Measurements from ENCODE around the gene LINGO1.

Gene LINGO1

DNA sequence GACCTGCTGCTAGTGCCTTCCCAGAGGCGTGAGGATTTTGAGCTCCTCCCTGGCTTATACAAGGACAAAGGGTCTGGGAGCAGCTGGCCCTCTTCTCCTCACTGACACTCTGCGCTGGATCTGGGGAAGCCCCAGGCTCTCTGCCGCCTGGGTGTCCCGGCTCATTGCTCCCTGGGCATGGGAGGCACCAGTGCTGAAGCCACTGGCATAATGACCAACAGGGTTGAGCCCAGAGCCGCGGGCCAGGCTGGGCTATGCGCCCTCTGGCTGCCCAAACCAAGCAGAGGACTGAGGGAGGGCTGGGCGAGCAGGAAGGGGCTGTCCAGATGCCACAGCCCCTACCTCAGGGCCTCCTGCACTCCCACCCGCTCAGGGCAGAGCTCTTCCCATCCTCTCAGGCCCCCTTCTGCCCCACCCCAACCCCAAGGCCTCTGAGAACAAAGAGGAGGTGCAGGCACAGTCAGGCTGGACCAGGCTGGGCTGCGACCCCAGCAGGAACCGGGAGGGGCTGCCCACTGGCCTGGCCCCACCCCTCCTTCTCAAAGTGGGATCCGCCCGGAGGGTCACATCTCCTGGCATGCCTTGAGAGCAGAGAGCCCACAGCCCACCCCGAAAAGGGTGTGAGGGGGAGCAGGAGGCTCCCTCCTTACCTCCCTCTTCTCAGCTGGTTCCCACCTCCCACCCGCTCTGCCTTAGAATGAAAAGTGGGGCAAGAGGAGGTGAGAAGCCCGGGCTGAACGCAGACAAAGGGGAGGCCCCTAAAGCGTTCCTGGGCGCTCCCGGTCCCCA is 1.6 kb downstream of the LINGO1 start:
- no peak for DNase-seq

DNA sequence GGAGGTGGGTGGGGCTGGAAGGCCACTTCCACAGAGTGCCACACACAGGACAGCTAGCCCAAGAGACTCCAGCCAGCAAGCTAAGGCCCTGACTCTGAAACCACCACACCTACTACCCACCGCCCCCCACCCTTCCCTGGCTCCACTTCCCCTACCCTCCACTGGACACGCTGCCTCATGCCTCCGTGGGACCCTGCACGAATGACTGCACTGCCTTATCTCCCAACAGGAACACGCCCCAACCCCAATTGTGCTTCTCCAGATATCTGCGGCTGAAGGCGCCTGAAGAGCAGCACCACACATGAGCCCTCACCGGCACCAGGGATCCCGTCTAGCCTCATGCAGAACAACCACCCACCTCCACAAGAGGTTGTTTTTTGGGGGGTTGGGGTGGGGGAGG is 2.7 kb downstream of the LINGO1 start:
- no peak for DNase-seq

DNA sequence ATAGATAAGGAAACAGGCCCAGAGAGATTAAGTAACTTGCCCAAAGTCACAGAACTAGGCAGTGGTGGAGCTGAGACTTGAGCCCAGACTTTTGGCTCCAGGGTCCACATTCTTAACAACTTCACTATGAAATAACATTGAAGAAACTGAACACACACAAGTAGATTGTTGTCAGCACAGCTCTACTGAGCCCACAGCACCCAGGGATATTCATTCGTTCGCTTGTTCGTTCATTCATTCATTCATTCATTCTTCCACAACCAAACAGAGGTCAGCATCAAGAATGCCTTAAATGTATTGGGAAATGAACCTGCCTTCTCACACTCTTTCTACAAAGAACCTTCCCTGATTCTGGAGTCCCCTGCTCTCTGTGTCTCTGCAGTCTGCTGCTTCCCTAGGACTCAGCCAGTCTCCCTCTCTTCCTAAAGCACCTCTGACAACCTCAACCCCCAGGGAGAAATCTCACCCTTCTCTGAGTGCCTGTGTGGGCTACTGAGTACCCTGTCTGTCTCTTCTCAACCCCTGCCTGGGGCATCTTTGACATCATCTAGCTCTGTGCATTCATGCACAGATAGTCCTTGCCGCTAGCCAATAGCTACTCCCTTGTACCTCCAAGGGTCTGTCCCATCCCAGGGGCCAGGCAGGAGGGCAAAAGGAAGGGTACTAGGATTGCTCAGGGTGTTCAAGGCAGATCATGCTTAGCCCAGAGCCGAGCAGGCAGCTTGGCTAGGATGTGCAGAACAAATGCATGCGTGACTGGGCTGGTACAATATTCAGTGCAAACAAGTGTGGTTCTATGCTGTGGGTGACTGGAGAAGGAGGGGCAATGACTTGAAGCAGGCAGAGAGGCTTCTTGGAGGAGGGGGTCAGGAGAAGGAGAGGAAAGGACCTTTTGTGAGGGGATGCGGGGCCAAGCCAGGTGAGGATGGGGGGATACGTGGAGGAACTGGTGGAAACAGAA is 3.4 kb downstream of the LINGO1 start:
- no peak for DNase-seq

DNA sequence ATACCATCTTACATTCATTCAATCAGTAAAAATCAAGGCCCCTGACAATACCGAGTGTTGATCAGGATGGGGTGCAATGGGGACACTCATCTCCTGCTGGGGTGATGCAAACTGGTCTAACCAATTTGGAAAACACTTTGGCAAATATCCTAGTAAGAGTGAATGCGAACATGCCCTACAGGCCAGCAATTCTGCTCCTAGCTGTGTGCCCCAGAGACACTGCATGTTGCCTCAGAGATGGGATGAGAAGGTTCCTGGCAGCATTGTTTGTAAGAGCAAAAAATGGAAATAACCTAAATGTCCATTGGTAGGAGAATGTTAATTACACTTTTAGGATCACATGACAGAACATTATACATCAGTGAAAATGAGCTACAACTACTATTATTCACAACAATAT is 4.7 kb downstream of the LINGO1 start:
- no peak for DNase-seq

DNA sequence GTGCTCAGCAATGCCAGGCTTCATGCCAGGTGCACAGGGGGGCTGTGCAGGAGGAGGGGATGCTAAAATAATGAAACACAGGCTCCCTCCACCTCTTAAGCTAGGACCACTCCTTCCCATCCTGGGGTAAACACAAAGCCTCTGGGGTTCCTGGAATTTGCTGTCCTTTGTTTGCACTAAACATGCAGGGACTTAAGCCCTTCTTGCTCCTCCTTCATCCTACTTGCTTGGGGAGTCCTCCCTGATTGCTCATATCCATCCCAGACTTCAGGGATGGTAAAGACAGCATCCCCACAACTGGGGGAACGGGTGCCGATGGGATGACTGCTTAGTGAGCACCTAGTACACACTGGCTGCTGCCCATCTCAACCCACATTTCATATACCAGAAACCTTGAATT is 5.1 kb downstream of the LINGO1 start:
- DNase-seq, result no peak

DNA sequence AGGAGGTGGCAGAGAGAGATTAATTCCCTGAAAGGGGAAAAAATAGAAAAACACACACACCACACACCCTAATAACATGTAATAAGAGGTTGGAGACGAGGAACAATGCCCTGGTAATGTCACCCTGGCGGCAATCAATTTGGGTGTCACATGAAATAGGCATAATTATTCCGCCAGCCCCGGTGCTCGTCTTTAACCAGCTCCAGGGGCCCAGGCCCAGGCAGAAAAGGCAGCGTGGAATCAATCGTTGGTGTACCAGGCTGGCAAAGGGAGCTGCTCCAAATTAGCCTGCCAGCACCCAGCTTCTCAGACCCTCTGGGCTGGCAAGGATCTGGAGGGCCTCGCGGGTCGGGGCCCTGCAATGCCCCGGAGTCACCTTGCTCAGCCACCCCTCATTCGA is 5.6 kb downstream of the LINGO1 start:
- no peak for DNase-seq

DNA sequence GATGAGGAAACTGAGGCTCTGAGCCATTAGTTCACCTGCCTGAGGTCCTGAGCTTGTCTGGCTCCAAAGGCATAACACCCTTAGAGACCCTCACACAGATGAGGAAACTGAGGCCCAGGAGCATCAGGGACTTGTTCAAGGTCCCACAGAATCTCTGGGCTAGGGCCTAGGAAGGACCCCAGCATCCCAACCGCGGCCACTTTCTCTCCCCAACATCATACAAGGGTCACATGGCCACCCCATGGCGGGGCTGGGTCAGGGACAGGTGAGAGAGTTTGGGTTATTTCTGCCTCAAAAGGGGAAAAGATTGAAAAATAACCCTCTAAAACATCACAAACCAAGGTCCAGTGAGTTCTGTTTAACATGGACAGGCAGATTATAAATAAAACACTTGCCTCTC is 6.7 kb downstream of the LINGO1 start:
- no peak for DNase-seq

DNA sequence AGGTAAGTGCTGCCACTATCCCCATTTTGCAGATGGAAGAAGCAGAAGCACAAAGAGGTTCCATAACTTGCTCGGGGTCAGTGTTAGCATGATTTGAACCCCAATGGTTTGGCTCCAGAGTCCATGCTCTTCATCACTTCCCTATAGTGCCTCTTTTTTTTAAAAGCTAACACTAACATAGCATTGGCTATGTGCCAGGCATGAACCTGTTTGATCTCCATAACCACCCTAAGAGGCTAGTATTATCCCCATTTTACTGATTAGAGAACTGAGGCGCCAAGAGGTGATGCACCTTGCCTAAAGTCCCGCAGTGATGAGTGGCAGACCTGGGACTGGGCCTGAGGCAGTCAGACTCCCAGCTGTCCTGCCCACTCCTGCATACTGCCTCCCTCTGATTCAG is 7.3 kb downstream of the LINGO1 start:
- DNase-seq, result no peak

DNA sequence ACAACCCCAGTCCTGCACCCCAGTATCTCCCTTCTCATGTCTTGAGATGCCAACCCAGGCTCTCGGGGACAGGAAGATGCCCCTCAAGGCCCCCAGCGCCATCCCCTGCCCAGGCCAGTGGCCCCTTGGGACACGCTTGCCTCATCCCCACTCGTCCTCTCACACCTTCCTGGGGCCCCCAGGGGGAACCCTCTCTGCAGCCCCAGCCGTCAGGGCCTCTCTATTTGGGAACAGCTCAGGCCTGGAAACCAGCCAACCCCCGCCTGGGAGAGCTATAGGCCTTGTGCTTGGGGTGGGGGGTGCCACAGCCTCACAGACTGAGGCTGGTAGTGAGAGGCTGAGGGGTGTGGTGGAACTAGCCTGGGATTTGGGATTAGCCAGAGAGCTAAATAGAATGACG is 7.8 kb downstream of the LINGO1 start:
- no peak for DNase-seq

DNA sequence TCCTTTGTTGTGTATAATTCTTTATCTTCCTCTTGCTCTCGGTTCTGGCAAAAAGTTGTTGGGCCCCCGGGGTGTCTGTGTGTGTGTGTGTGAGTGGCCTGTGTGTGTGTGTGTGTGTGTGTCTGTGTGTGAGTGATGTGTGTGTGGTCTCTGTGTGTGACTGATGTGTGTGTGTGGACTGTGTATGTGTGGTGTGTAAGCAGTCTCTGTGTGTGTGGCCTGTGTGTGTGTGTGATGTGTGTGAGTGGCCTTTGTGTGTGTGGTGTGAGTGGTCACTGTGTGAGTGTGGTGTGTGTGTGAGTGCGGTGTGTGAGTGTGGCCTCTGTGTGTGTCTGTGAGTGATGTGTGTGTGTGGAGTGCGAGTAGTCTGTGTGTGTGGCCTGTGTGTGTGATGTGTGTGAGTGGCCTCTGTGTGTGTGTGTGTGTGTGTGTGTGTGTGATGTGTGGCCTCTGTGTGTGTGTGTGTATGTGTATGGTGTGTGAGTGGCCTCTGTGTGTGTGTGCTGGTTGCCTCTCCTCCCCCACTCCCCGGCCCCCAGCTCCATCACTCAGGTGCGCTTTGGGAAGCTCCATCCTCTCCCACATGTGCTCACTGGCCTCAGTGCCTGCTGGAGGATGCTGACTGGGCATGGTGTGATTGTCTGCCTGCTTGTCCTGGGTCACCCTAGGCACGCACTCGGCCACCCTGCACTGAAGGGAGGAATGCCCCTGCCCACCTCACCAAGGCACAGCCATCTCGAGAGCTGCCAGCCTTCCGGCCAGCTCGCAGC is 8.8 kb downstream of the LINGO1 start:
- DNase-seq, result no peak

DNA sequence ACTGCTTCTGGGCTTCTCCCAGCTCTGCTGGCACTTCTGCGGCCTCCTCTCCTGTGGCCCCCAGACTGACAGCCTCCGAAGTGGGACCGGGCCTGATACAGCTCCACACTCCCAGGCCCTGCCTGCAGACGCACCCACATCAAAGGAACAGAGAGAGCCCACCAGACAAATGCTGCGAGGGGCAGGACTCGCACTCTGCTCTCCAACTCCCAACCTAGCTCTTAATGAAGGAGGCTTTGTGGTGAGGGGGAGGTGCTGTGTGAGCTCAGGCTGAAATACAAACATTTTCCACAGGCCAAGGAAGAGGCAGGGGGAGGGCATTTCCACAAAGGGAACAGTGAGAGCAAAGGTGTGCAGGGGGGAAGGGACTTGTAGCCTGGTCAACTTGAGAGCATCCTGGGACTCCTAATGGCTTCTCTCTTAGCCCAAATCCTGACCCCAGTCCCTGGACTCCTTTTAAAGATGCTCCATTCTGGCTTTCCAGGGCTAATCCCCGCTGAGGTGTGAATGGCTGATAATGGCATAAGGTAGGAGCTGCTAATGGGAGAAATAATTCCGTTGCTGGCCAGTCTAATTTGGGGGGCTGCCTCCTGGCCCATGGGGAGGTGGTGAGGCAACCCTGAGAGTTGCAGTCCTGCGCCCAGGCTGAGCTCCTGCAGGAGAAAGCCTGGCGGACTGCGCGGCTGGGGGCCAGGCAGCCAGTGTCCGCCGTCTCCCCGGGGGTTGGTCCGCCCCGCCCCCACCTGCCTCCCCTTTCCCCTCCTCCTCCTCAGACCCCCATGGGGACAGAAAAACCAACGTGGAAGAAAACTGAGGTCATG is 9.6 kb downstream of the LINGO1 start:
- no peak for DNase-seq

DNA sequence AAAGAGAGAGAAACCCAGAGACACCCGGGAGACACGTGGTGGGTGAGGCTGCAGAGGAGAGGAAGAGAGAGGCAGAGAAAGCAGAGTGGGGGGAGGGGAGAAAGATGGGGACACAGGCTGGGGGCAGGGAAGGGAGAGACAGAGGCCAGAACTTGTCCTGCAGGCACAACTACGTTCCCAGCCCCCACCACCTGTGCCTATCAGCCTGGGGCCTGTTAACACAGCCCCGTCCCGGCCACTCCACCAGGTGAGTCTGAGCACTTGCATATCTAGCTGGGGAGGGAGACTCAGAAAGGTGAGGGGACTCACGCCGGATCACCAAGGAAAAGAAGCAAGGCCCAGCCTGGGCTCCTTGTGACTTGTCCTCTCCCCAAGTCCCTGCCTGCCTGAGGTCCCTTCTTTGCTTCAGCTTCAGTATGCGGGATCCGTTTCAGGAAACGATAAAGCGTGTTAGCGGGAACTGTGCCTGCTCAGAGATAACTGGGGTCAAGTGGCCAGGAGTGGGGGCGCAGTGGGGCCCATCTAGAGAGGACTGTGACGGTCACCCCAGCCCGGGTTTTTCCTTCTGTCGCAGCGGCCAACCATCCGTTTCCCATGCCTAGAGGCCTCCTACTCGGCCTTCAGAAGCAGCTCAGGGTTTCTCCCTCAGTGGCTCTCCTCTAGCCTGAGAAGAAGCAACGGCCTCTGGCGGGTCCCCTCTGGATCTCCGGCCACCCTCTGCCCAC is 10.3 kb downstream of the LINGO1 start:
- no peak for DNase-seq

DNA sequence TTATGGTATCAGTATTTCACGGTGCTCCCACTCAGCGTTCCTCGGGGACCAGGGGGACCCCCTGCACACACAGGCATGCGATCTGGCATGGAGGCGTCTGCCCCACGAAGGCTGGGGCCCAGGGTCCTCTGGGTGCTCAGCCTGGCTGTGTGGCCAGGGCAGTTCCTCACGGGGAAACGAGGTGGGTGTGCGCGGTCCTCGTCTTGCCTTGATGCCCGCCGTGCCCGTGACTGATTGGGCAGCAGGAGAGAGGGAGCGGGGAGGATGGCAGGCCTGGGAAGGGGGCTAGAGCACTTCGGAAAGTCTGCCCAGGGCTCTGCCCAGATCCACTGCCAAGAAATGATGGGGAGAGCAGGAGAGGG is 10.9 kb downstream of the LINGO1 start:
- no peak for DNase-seq

DNA sequence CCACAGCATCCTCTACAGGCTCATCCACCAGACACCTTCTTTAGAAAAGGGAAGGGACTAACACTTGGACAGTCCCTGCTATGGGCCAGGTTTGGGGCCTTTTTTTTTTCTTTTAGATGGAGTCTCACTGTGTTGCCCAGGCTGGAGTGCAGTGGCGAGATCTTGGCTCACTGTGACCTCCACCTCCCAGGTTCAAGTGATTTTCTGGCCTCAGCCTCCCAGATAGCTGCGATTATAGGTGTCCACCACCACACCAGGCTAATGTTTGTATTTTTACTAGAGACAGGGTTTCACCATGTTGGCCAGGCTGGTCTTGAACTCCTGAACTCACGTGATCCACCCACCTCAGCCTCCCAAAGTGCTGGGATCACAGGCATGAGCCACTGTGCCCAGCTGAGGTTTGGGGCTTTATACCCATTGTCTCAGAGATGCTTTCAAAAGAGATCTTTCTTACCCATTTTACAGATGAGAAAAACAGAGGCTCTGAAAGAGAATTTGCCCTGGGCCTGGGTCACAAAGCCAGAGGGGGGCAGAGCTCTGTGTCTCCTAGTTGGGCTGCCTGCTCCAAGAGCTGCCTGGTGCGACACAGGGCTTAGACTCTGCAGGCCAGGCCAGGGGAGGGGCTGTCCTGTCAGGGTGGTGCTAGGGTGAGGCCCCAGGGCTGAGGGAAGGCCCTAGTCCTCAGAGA is 11.6 kb downstream of the LINGO1 start:
- no peak for DNase-seq

DNA sequence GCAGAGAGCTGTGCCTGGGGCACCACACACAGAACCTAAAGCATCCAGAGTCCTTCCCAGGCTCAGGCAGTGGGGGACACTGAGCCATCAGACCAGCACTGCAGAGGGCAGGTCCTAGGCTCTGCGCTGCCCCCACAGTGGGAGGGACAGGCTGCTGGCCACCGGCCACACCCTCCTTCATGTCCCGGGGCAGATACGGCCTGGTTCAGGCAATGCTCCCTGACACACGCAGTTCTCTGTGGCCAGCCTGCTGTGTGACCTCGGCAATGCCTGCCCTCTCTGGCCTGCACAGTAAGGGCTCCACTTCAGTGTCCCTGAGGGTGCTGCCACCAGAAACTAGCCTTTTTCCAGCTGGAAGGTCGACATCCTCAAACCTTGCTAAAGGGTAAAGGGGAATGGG is 12.4 kb downstream of the LINGO1 start:
- DNase-seq, result no peak

DNA sequence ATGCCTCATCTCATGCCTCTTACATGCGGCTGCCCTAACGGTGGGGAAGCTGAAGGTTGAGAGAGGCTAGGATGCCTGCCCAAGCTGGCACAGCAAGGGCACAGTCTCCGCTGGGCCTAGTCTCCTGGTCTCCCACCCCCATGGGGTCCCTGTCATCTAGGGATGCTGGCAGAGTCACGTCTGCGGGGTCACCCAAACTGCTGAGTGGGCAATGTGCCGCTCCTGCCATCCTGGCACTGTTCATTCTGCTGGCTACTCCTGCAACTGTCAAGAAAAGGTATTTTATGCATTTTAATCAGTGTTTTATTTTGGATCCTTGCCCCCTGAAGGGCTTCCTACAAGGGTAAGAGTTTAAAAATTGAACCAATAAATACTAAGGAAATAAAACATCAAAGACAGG is 12.8 kb downstream of the LINGO1 start:
- no peak for DNase-seq

DNA sequence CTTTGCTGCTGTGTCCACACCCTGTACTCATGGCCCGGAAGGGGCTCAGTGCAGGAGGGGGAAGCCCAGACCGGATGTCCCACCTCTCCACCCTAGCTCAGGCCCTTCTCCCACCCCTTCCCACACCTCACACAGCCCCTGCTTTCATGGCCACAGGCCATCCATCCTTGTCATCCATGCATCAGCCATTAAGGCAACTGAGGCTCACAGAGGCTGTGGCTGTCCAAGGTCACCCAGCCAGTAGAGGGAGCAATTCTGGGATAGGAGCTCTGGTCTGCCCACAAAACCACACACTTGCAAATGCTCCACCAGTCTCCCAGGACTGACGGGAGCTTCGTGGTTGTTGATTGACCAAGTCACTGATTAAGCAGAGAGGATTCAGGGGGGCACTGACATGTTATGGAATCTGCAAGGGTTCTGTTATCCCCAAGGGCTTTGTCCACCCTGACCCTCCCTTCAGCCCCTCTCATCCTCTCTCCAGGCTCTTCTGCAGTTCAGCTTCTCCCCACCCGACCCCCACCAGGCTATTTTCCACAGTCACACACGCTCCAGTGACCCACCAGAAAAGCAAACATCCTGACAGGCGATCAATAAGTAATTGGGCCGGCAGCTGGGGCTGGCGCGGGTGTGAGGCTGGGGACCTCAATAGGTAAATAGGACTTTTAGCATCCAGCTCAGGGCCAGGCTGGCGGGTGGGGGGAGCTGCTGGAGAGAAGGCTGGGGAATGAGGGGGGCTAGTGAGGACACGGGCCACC is 15.1 kb downstream of the LINGO1 start:
- no peak for DNase-seq

DNA sequence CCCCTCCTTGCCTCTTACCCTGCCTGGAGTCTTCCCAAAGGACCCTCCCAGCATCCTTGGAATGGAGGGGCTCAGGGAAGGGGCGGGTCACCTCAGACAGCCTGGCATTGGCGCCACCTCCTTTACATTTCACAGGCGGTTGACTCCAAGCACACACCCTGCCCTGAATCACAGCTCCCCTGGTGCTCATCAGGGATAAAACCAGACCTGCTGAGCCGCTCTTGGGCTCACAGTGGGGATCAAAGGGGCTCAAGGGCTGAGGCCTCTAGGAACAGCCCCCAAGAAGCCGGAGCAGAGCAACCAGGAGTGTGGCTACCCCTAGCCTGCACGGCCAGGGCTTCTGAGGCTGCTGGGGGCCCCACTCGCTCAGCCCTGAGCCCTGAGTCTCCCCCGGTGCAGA is 16.6 kb downstream of the LINGO1 start:
- DNase-seq, result no peak

DNA sequence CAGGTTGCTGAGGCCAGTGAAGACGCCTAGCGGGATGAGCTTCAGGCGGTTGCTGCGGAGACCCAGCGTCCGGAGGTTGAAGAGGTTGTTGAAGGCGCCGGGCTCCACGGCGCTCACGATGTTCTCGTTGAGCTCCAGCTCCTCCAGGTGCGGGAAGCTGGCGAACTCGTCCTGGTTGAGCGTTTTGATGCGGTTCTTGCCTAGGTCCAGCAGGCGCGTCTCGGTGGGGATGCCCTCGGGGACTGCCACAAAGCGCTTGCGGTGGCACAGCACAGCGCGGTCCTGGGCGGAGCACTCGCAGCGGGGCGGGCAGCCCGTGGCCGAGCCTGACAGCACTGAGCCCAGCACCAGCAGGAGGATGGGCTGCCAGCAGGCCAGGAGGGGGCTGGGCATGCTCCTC is 17.2 kb downstream of the LINGO1 start:
- no peak for DNase-seq

DNA sequence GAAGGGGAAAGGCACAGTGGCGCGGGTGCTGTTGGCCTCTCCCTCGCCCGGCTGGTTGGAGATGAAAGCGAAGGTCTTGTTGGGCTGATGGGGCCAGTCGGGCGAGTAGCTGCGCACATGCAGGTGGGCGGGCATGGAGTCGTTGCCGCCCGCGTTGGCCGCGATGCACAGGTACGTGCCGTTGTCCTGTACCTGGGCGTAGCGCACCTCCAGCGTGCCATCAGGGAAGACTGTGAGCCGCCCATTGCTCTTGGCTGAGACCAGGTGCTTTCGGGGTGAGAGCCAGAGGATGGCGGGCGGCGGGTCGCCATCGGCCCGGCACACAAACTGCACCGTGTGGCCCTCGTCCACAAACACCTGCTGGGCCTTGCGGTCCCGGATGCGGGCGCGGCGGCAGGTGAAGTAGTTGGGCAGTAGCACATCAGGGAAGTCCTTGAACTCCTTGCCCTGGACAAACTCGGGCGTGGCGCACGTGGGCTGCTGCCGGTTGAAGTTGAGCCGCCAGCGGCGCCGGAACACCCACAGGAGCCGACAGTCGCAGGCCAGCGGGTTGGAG is 18.4 kb downstream of the LINGO1 start:
- DNase-seq, result no peak

All from activated CD4-positive, alpha-beta T cell treated with anti-CD3 and anti-CD28 coated beads, Interleukin-2, amount 50 U/mL, for 1 hour (primary cell).